ENCODE results near the gene ZBTB16.

DNA sequence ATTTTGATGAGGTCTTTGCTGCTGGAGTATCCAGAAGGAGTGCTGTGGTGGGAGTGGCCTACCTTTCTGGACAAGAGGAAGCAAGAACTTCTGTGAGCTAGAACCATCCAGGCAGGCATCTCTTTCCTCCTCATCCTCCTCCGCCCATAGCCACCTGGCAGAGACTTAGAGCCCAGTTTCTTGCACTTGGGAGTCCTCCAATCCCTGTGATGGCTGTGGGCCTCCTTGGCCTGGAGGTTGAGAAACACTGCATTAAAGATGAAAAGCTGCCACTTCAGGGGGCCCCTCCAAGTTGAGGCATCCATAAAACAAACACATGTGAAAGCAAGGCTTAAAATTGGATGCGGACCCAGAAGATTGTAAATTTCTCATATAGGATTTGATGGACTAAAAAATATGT, 110.3 kb downstream of the ZBTB16 start:
- TF ChIP-seq CTCF (IDR thresholded peaks at IDR 0.05; ENCODE audit: borderline replicate concordance, extremely low read depth, low read length, poor library complexity, severe bottlenecking) (no peak), EZH2 (IDR thresholded peaks at IDR 0.05; ENCODE audit: borderline replicate concordance, low read depth, low read length, severe bottlenecking) (no peak)

All from DND-41 (cell line).